Stimulated activated CD8-positive, alpha-beta memory T cell treated with anti-CD3 and anti-CD28 coated beads, Interleukin-15, amount 100 ng/mL, for 1 hour (primary cell): Measurements from ENCODE around the gene NUTM2F.
"Not testable (repeated sequence)": the region's sequence is repeated elsewhere in the genome, so short reads cannot be mapped to it uniquely, and the experiment has no call there.

Source experiments
- DNase-seq: peaks from one replicate; pipeline ENCODE4 v3.0.0-alpha.2; 2020; ENCODE audit warnings: low read depth

The NUTM2F gene

GRCh38 chr9:94328544-94328943 is at the start of gene NUTM2F:
NUTM2F (minus strand) TSS chr9:94328644; CDS start chr9:94328623, 21 bp downstream.
- DNase-seq: not testable (repeated sequence)

- not testable (repeated sequence) for DNase-seq
These were observed 46.8 kb upstream of the NUTM2F start for GRCh38 chr9:94375197-94375596.

GRCh38 chr9:94374176-94375056 is 46.0 kb upstream of the NUTM2F start:
- DNase-seq: peak; percentile 75

- DNase-seq: not testable (repeated sequence)
These were observed 45.3 kb upstream of the NUTM2F start for GRCh38 chr9:94373779-94374175.

- DNase-seq: not testable (repeated sequence)
These were observed 41.8 kb upstream of the NUTM2F start for GRCh38 chr9:94370266-94370665.

- not testable (repeated sequence) for DNase-seq
These were observed 35.7 kb upstream of the NUTM2F start for GRCh38 chr9:94364093-94364614.

GRCh38 chr9:94357158-94357557 is 28.7 kb upstream of the NUTM2F start:
- DNase-seq: not testable (repeated sequence)

- not testable (repeated sequence) for DNase-seq
These were observed 23.7 kb upstream of the NUTM2F start for GRCh38 chr9:94351901-94352723.

GRCh38 chr9:94348754-94349153 is 20.3 kb upstream of the NUTM2F start:
- not testable (repeated sequence) for DNase-seq

GRCh38 chr9:94347451-94347850 is 19.0 kb upstream of the NUTM2F start:
- DNase-seq: not testable (repeated sequence)

GRCh38 chr9:94341703-94342102 is 13.3 kb upstream of the NUTM2F start:
- DNase-seq: not testable (repeated sequence)

GRCh38 chr9:94340750-94341149 is 12.3 kb upstream of the NUTM2F start:
- not testable (repeated sequence) for DNase-seq

- not testable (repeated sequence) for DNase-seq
These were observed 11.2 kb upstream of the NUTM2F start for GRCh38 chr9:94339657-94340056.

- DNase-seq: not testable (repeated sequence)
These were observed 10.3 kb upstream of the NUTM2F start for GRCh38 chr9:94338723-94339122.

- not testable (repeated sequence) for DNase-seq
These were observed 8.0 kb upstream of the NUTM2F start for GRCh38 chr9:94336445-94336844.

- DNase-seq: not testable (repeated sequence)
These were observed 2.9 kb downstream of the NUTM2F start for GRCh38 chr9:94325583-94325982.

- not testable (repeated sequence) for DNase-seq
These were observed 5.2 kb downstream of the NUTM2F start for GRCh38 chr9:94323153-94323798.

GRCh38 chr9:94322342-94322940 is 6.0 kb downstream of the NUTM2F start:
- DNase-seq: not testable (repeated sequence)

GRCh38 chr9:94317949-94318657 is 10.3 kb downstream of the NUTM2F start:
- DNase-seq: not testable (repeated sequence)

GRCh38 chr9:94316236-94316635 is 12.2 kb downstream of the NUTM2F start:
- not testable (repeated sequence) for DNase-seq
